HUDEP-2 (cell line): ENCODE measurements around the gene PARP16.

ENCODE experiments used
- DNase-seq, 76 experiments: peaks; one replicate each; lab custom pipeline; 2025; ENCODE audit not compliant: unreplicated experiment in 76 of 76; lab: John Stamatoyannopoulos, UW

The PARP16 gene

GRCh38 chr15:65285291-65286068, 1.2 kb downstream of the PARP16 start:
- no peak for DNase-seq

- DNase-seq: no peak
These were observed 8.2 kb downstream of the PARP16 start for GRCh38 chr15:65278480-65278879.

GRCh38 chr15:65277015-65277414, 9.7 kb downstream of the PARP16 start:
- no peak for DNase-seq

GRCh38 chr15:65275728-65276126, 11.0 kb downstream of the PARP16 start:
- no peak for DNase-seq

- no peak for DNase-seq
These were observed 11.5 kb downstream of the PARP16 start for GRCh38 chr15:65275104-65275727.

GRCh38 chr15:65270811-65271545, 15.7 kb downstream of the PARP16 start:
- DNase-seq: peak in 33 of 76 experiments; percentile 4 to 49 (median 20)

- DNase-seq: no peak
These were observed 18.3 kb downstream of the PARP16 start for GRCh38 chr15:65268411-65268810.

GRCh38 chr15:65266469-65266868, 20.2 kb downstream of the PARP16 start:
- DNase-seq: no peak

- DNase-seq: no peak
These were observed 21.7 kb downstream of the PARP16 start for GRCh38 chr15:65264863-65265430.

- DNase-seq: no peak
These were observed 23.4 kb downstream of the PARP16 start for GRCh38 chr15:65263313-65263712.

- DNase-seq: no peak
These were observed 25.7 kb downstream of the PARP16 start for GRCh38 chr15:65260968-65261367.

GRCh38 chr15:65259367-65259797, 27.3 kb downstream of the PARP16 start:
- no peak for DNase-seq

- DNase-seq: no peak
These were observed 28.1 kb downstream of the PARP16 start for GRCh38 chr15:65258375-65259262.

GRCh38 chr15:65255486-65256140, 31.1 kb downstream of the PARP16 start:
- no peak for DNase-seq

GRCh38 chr15:65254758-65255157, 31.9 kb downstream of the PARP16 start:
- DNase-seq: no peak

GRCh38 chr15:65254356-65254755, 32.3 kb downstream of the PARP16 start:
- DNase-seq: no peak

- DNase-seq: no peak
These were observed 37.0 kb downstream of the PARP16 start for GRCh38 chr15:65249641-65250040.

- no peak for DNase-seq
These were observed 38.0 kb downstream of the PARP16 start for GRCh38 chr15:65248511-65249255.

- no peak for DNase-seq
These were observed 39.7 kb downstream of the PARP16 start for GRCh38 chr15:65246939-65247338.
